Upper lobe of right lung (tissue), 1 donor: ENCODE data around the gene MYO9A. TPM values are rescaled to one million over a fixed set of nuclear protein-coding genes. Genes with fewer than 3 reads are reported as not detected.
"Not testable (repeated sequence)": the region's sequence is repeated elsewhere in the genome, so short reads cannot be mapped to it uniquely, and the experiment has no call there.

ENCODE experiments used
- ATAC-seq: fragments of 200-7000 bp; cut with Tn5 transposase; one replicate; pipeline ENCODE4 v1.9.1; 2020; ENCODE audit warnings: mild to moderate bottlenecking, moderate library complexity
- DNase-seq: peaks from one replicate; pipeline ENCODE4 v3.0.0-alpha.2; 2020
- H3K27ac ChIP-seq: fragments of 200-600 bp; one replicate; pipeline ENCODE4 v1.8.0; 2022
- H3K27me3 ChIP-seq: fragments of 200-600 bp; one replicate; pipeline ENCODE4 v1.8.0; 2022; ENCODE audit warnings: mild to moderate bottlenecking
- H3K36me3 ChIP-seq: fragments of 200-600 bp; one replicate; pipeline ENCODE4 v1.8.0; 2022
- H3K4me1 ChIP-seq: fragments of 200-600 bp; one replicate; pipeline ENCODE4 v1.8.0; 2022
- H3K4me3 ChIP-seq: fragments of 200-600 bp; one replicate; pipeline ENCODE4 v1.8.0; 2022; ENCODE audit warnings: mild to moderate bottlenecking
- H3K9me3 ChIP-seq: fragments of 200-600 bp; one replicate; pipeline ENCODE4 v1.8.0; 2022
- intact Hi-C: fragments of 100-400 bp; cut with DNase I; formaldehyde crosslinking; loops from one replicate; pipeline ENCODE4 v1.11.0; 2022
- total RNA-seq: library from RNA; stranded (reverse); fragmentation: NEBNext Ultra II Directional; extraction: Animal tissue kit (Norgen Biotek cat#: 25700); gene quantifications from one replicate; pipeline ENCODE4 v1.2.1, GENCODE V29; 2021
- TF ChIP-seq, protein P1 (sequence below): fragments of 200-600 bp; IDR thresholded peaks from one replicate; pipeline ENCODE4 v1.8.0; 2022; ENCODE audit warnings: antibody characterized with exemption
- donor health status: DM: no; HTN: yes; CAD: no; lungs with severe emphysema.

The MYO9A gene
- total RNA-seq, 1 donor from 2014 or later, result 82.5 TPM

- Histone ChIP-seq H3K4me1 (peaks cover 20% of the 10 kb centered on the region), H3K27me3 (no peaks in the 10 kb centered on the region), H3K9me3 (no peaks in the 10 kb centered on the region), H3K36me3 (no peaks in the 10 kb centered on the region), H3K27ac (no peak overlapping the region), H3K4me3 (no peak overlapping the region)
- no peak for DNase-seq
- ATAC-seq, result no peak
- intact Hi-C loops, result no loop called here
- TF ChIP-seq, protein P1, sequence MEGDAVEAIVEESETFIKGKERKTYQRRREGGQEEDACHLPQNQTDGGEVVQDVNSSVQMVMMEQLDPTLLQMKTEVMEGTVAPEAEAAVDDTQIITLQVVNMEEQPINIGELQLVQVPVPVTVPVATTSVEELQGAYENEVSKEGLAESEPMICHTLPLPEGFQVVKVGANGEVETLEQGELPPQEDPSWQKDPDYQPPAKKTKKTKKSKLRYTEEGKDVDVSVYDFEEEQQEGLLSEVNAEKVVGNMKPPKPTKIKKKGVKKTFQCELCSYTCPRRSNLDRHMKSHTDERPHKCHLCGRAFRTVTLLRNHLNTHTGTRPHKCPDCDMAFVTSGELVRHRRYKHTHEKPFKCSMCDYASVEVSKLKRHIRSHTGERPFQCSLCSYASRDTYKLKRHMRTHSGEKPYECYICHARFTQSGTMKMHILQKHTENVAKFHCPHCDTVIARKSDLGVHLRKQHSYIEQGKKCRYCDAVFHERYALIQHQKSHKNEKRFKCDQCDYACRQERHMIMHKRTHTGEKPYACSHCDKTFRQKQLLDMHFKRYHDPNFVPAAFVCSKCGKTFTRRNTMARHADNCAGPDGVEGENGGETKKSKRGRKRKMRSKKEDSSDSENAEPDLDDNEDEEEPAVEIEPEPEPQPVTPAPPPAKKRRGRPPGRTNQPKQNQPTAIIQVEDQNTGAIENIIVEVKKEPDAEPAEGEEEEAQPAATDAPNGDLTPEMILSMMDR, result no peak
Observed at GRCh38 chr15:72112116-72112515, 5.8 kb downstream of the MYO9A start.

DNA sequence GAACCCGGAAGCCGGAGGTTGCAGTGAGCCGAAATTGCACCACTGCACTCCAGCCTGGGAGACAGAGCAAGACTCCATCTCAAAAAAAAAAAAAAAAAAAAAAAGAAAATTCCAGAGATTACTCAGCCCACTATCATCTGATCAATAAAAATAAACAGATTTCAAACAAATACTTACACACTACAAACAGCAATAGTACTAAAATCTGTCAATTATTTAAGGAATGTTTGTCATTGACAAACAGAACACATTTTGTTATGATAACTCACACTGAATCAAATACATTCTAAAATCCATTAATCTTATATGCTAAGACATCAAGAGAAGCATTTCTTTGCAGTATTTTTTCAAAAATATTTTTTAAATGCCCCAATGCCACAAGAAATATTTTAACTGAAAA, 7.6 kb downstream of the MYO9A start:
- Histone ChIP-seq H3K36me3 (no peaks in the 10 kb centered on the region), H3K9me3 (no peaks in the 10 kb centered on the region), H3K27me3 (no peaks in the 10 kb centered on the region), H3K4me1 (peaks cover 16% of the 10 kb centered on the region), H3K27ac (no peak overlapping the region), H3K4me3 (no peak overlapping the region)
- TF ChIP-seq, protein P1, result no peak
- intact Hi-C loops, result no loop called here
- DNase-seq (no peak), ATAC-seq (no peak)

- H3K4me3 ChIP-seq, result no peak overlapping the region
- TF ChIP-seq, protein P1, result no peak
- intact Hi-C loops, result no loop called here
- no peak for DNase-seq
- no peak overlapping the region for H3K27ac ChIP-seq
- H3K9me3 ChIP-seq, result no peaks in the 10 kb centered on the region
- no peaks in the 10 kb centered on the region for H3K27me3 ChIP-seq
- no peaks in the 10 kb centered on the region for H3K36me3 ChIP-seq
- no peak for ATAC-seq
- H3K4me1 ChIP-seq, result peaks cover 19% of the 10 kb centered on the region
Observed at GRCh38 chr15:72106068-72106467, 11.9 kb downstream of the MYO9A start.

GRCh38 chr15:72105111-72105510, 12.8 kb downstream of the MYO9A start:
- no peaks in the 10 kb centered on the region for H3K27me3 ChIP-seq
- intact Hi-C loops, result no loop called here
- no peak for ATAC-seq
- H3K9me3 ChIP-seq, result no peaks in the 10 kb centered on the region
- H3K27ac ChIP-seq, result no peak overlapping the region
- TF ChIP-seq, protein P1, result no peak
- H3K36me3 ChIP-seq, result no peaks in the 10 kb centered on the region
- peaks cover 19% of the 10 kb centered on the region for H3K4me1 ChIP-seq
- no peak for DNase-seq
- H3K4me3 ChIP-seq, result no peak overlapping the region

- ATAC-seq, H3K9me3 ChIP-seq, H3K27ac ChIP-seq, H3K4me3 ChIP-seq, DNase-seq, intact Hi-C loops, H3K36me3 ChIP-seq, H3K27me3 ChIP-seq: not testable (repeated sequence)
- peaks cover 12% of the 10 kb centered on the region for H3K4me1 ChIP-seq
Observed at GRCh38 chr15:72100551-72100950, 17.4 kb downstream of the MYO9A start.

GRCh38 chr15:72099155-72099554, 18.8 kb downstream of the MYO9A start:
- intact Hi-C loops, result no loop called here
- Histone ChIP-seq H3K4me1 (peaks cover 6% of the 10 kb centered on the region), H3K27ac (no peak overlapping the region), H3K27me3 (no peaks in the 10 kb centered on the region), H3K9me3 (no peaks in the 10 kb centered on the region), H3K36me3 (no peaks in the 10 kb centered on the region), H3K4me3 (no peak overlapping the region)
- ATAC-seq (no peak), DNase-seq (no peak)
- TF ChIP-seq, protein P1, result no peak
